ENCODE results near the gene IL25. TPM values are rescaled to one million over a fixed set of nuclear protein-coding genes. Genes with fewer than 3 reads are reported as not detected.
"Not testable (repeated sequence)": the region's sequence is repeated elsewhere in the genome, so short reads cannot be mapped to it uniquely, and the experiment has no call there.

Gene IL25
- total and polyA plus RNA-seq, 8 donors: not detected

- H3K27me3 ChIP-seq: peaks cover 0 to 9% of the 10 kb centered on the region in 2 donors
- H3K4me3 ChIP-seq: no peak overlapping the region
- peak in 1 of 4 donors; percentile 76 for DNase-seq
- intact Hi-C loops (cut with DNase I): no loop called here
- ATAC-seq: no peak
- H3K36me3 ChIP-seq: no peaks in the 10 kb centered on the region
- no peaks in the 10 kb centered on the region for H3K4me1 ChIP-seq
- no peaks in the 10 kb centered on the region for H3K9me3 ChIP-seq
- no peak for TF ChIP-seq CTCF (IDR thresholded peaks at IDR 0.05)
- H3K27ac ChIP-seq: no peak overlapping the region
These were observed 43.5 kb downstream of the IL25 start for GRCh38 chr14:23415821-23416778.

GRCh38 chr14:23416801-23417200, 44.2 kb downstream of the IL25 start:
- Histone ChIP-seq H3K27me3 (peaks cover 0 to 9% of the 10 kb centered on the region in 2 donors), H3K9me3 (no peaks in the 10 kb centered on the region), H3K4me3 (no peak overlapping the region), H3K36me3 (no peaks in the 10 kb centered on the region), H3K27ac (no peak overlapping the region), H3K4me1 (no peaks in the 10 kb centered on the region)
- DNase-seq (peak in 1 of 4 donors; percentile 36), ATAC-seq (no peak)
- intact Hi-C loops (cut with DNase I): no loop called here
- TF ChIP-seq CTCF (IDR thresholded peaks at IDR 0.05): no peak

- H3K27ac ChIP-seq; H3K9me3 ChIP-seq; H3K36me3 ChIP-seq; ATAC-seq; intact Hi-C loops (cut with DNase I); H3K27me3 ChIP-seq; H3K4me1 ChIP-seq; H3K4me3 ChIP-seq: not testable (repeated sequence)
- DNase-seq: peak in 1 of 4 donors; percentile 60
These were observed 44.7 kb downstream of the IL25 start for GRCh38 chr14:23417269-23417668.

GRCh38 chr14:23418021-23418420, 45.4 kb downstream of the IL25 start:
- DNase-seq (peak in 1 of 4 donors; percentile 74), ATAC-seq (no peak)
- no peaks in the 10 kb centered on the region for H3K36me3 ChIP-seq
- no peaks in the 10 kb centered on the region for H3K9me3 ChIP-seq
- no peaks in the 10 kb centered on the region for H3K4me1 ChIP-seq
- no peak overlapping the region for H3K4me3 ChIP-seq
- peaks cover 0 to 9% of the 10 kb centered on the region in 2 donors for H3K27me3 ChIP-seq
- no peak overlapping the region for H3K27ac ChIP-seq
- no peak for TF ChIP-seq CTCF (IDR thresholded peaks at IDR 0.05)
- intact Hi-C loops (cut with DNase I): no loop called here

- H3K9me3 ChIP-seq; H3K4me3 ChIP-seq; H3K4me1 ChIP-seq; intact Hi-C loops (cut with DNase I); ATAC-seq; H3K27ac ChIP-seq; H3K27me3 ChIP-seq; DNase-seq; H3K36me3 ChIP-seq: not testable (repeated sequence)
These were observed 47.0 kb downstream of the IL25 start for GRCh38 chr14:23419646-23420045.

- ATAC-seq (no peak), DNase-seq (no peak)
- no peak overlapping the region for H3K4me3 ChIP-seq
- intact Hi-C loops (cut with DNase I): no loop called here
- no peaks in the 10 kb centered on the region for H3K9me3 ChIP-seq
- peaks cover 0 to 9% of the 10 kb centered on the region in 2 donors for H3K27me3 ChIP-seq
- TF ChIP-seq CTCF (IDR thresholded peaks at IDR 0.05): no peak
- no peaks in the 10 kb centered on the region for H3K4me1 ChIP-seq
- H3K36me3 ChIP-seq: no peaks in the 10 kb centered on the region
- H3K27ac ChIP-seq: no peak overlapping the region
These were observed 49.0 kb downstream of the IL25 start for GRCh38 chr14:23421594-23421993.
